CD4-positive, alpha-beta T cell treated with Interleukin-21 for 1 hour (primary cell): Measurements from ENCODE around the gene CHST11.

ENCODE experiments used
- DNase-seq: peaks from one replicate; pipeline ENCODE4 v3.0.0-alpha.2; 2020

CHST11 gene

GRCh38 chr12:104484079-104484478 lies 27.3 kb downstream of the CHST11 start:
- DNase-seq, result no peak

- peak; percentile 59 for DNase-seq
These were observed 29.1 kb downstream of the CHST11 start for GRCh38 chr12:104485651-104486362.

- DNase-seq, result no peak
These were observed 29.6 kb downstream of the CHST11 start for GRCh38 chr12:104486363-104486750.

- DNase-seq, result no peak
These were observed 30.4 kb downstream of the CHST11 start for GRCh38 chr12:104486943-104487819.

GRCh38 chr12:104488374-104488773 lies 31.6 kb downstream of the CHST11 start:
- DNase-seq, result no peak

GRCh38 chr12:104490186-104490585 lies 33.4 kb downstream of the CHST11 start:
- DNase-seq, result no peak

- DNase-seq, result no peak
These were observed 34.1 kb downstream of the CHST11 start for GRCh38 chr12:104490850-104491249.

GRCh38 chr12:104493496-104493895 lies 36.7 kb downstream of the CHST11 start:
- no peak for DNase-seq

- peak; percentile 53 for DNase-seq
These were observed 37.5 kb downstream of the CHST11 start for GRCh38 chr12:104494137-104494792.

GRCh38 chr12:104494793-104495158 lies 38.0 kb downstream of the CHST11 start:
- DNase-seq, result peak; percentile 56

GRCh38 chr12:104495786-104496185 lies 39.0 kb downstream of the CHST11 start:
- no peak for DNase-seq

- DNase-seq, result no peak
These were observed 39.6 kb downstream of the CHST11 start for GRCh38 chr12:104496336-104496735.

GRCh38 chr12:104498211-104498801 lies 41.6 kb downstream of the CHST11 start:
- DNase-seq, result peak; percentile 75

- DNase-seq, result no peak
These were observed 43.1 kb downstream of the CHST11 start for GRCh38 chr12:104499668-104500332.

GRCh38 chr12:104501115-104501514 lies 44.4 kb downstream of the CHST11 start:
- DNase-seq, result no peak

- DNase-seq, result no peak
These were observed 44.9 kb downstream of the CHST11 start for GRCh38 chr12:104501660-104502059.

- no peak for DNase-seq
These were observed 45.5 kb downstream of the CHST11 start for GRCh38 chr12:104502217-104502616.

- no peak for DNase-seq
These were observed 45.9 kb downstream of the CHST11 start for GRCh38 chr12:104502638-104503037.

GRCh38 chr12:104503191-104503590 lies 46.4 kb downstream of the CHST11 start:
- no peak for DNase-seq

GRCh38 chr12:104504146-104504545 lies 47.4 kb downstream of the CHST11 start:
- no peak for DNase-seq

GRCh38 chr12:104505095-104505818 lies 48.5 kb downstream of the CHST11 start:
- DNase-seq, result no peak
